Neural cell (in vitro differentiated cells): ENCODE results near the gene CXCR5.

ENCODE experiments used
- CTCF ChIP-seq: fragments of 450-650 bp; IDR thresholded peaks from 2 replicates; pipeline ENCODE4 v1.5.1; 2014; ENCODE audit warnings: antibody characterized with exemption, mild to moderate bottlenecking, moderate library complexity; ENCODE audit not compliant: poor library complexity, severe bottlenecking
- EP300 ChIP-seq: fragments of 450-650 bp; conservative IDR thresholded peaks from 2 replicates; pipeline ENCODE4 v1.6.1; 2014; ENCODE audit warnings: antibody characterized with exemption, mild to moderate bottlenecking, moderate library complexity; ENCODE audit not compliant: poor library complexity, severe bottlenecking

- TF ChIP-seq EP300 (no peak), CTCF (no peak)
Observed at GRCh38 chr11:118896472-118896913, 12.8 kb downstream of the CXCR5 start.
